Esophagus muscularis mucosa (tissue), 4 donors: ENCODE measurements around the gene DOCK2.
"Not testable (repeated sequence)": the region's sequence is repeated elsewhere in the genome, so short reads cannot be mapped to it uniquely, and the experiment has no call there.

Experiments used
- CTCF ChIP-seq, 3 experiments: fragments of 200-600 bp in 2 of 3; fragments of 450-650 bp in 1 of 3; sonication (generic) in 2 of 3; IDR thresholded peaks; one replicate each; pipeline ENCODE4 v1.5.1; 2017 to 2019; ENCODE audit warnings: antibody characterized with exemption in 3 of 3, mild to moderate bottlenecking in 2 of 3, moderate library complexity in 1 of 3
- EP300 ChIP-seq: sonication (generic); formaldehyde crosslinking; IDR thresholded peaks from one replicate; pipeline ENCODE4 v1.6.1; 2017; ENCODE audit warnings: antibody characterized with exemption
- POLR2A ChIP-seq: fragments of 450-650 bp; IDR thresholded peaks from one replicate; pipeline ENCODE4 v1.6.1; 2017; ENCODE audit warnings: antibody characterized with exemption, moderate library complexity, mild to moderate bottlenecking, low read depth
- POLR2AphosphoS5 ChIP-seq, 2 donors: sonication (generic); formaldehyde crosslinking; IDR thresholded peaks; one replicate each; pipeline ENCODE4 v1.6.1; 2017; ENCODE audit warnings: antibody characterized with exemption in 2 of 2

DNA sequence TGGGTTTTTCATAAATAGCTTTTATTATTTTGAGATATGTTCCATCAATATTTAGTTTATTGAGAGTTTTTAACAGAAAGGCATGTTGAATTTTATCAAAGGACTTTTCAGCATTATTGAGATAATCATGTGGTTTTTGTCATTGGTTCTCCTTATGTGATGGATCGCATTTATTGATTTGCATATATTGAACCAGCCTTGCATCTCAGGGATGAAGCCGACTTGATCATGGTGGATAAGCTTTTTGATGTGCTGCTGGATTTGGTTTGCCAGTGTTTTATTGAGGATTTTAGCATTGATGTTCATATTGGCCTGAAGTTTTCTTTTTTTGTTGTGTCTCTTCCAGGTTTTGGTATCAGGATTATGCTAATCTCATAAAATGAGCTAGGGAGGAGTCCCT lies 12.8 kb upstream of the DOCK2 start:
- TF ChIP-seq POLR2A; CTCF (IDR thresholded peaks at IDR 0.05); POLR2AphosphoS5 (IDR thresholded peaks at IDR 0.05); EP300: not testable (repeated sequence)
